Measurements from ENCODE around the gene TMEM203. TPM values are rescaled to one million over a fixed set of nuclear protein-coding genes. Genes with fewer than 3 reads are reported as not detected.
A peak's percentile ranks its signal among the peaks of the same experiment; 100 is the strongest.

The TMEM203 gene
- polyA plus RNA-seq, 1 experiment: 43.8 TPM

- CTCF ChIA-PET: interaction anchor here (1.2 kb wide), 1 partner anchor 25 kb away, joined by 3 read pairs; no protein-coding TSS in a partner anchor
- POLR2A ChIA-PET: no interaction called here
- DNase-seq (ENCODE audit: low read depth): no peak
- TF ChIP-seq CTCF (IDR thresholded peaks at IDR 0.05; ENCODE audit: insufficient read depth, low read depth, low read length): no peak
- peaks cover 24% of the 10 kb centered on the region for H3K36me3 ChIP-seq (ENCODE audit: control insufficient read depth, insufficient read depth, low read length)
- no peak overlapping the region for H3K4me3 ChIP-seq (ENCODE audit: low read depth, low read length)
- H3K27me3 ChIP-seq (ENCODE audit: control insufficient read depth, insufficient read depth, low read length): no peaks in the 10 kb centered on the region
These were observed 27.1 kb downstream of the TMEM203 start for GRCh38 chr9:137178201-137178938.

GRCh38 chr9:137176302-137177182, 28.9 kb downstream of the TMEM203 start:
- H3K27me3 ChIP-seq (ENCODE audit: control insufficient read depth, insufficient read depth, low read length): no peaks in the 10 kb centered on the region
- no peak overlapping the region for H3K4me3 ChIP-seq (ENCODE audit: low read depth, low read length)
- TF ChIP-seq CTCF (IDR thresholded peaks at IDR 0.05; ENCODE audit: insufficient read depth, low read depth, low read length): peak; percentile 66
- H3K36me3 ChIP-seq (ENCODE audit: control insufficient read depth, insufficient read depth, low read length): peaks cover 14% of the 10 kb centered on the region
- CTCF ChIA-PET: interaction anchor here (0.9 to 2.2 kb wide), 10 partner anchors 8 to 60 kb away, joined by 3 to 11 read pairs (median 4); partner anchors contain the start of genes RNF224 and SSNA1
- no peak for DNase-seq (ENCODE audit: low read depth)
- POLR2A ChIA-PET: interaction anchor here (0.5 kb wide), 1 partner anchor 10 kb away, joined by 4 read pairs; no protein-coding TSS in a partner anchor

GRCh38 chr9:137175345-137175961, 30.0 kb downstream of the TMEM203 start:
- TF ChIP-seq CTCF (IDR thresholded peaks at IDR 0.05; ENCODE audit: insufficient read depth, low read depth, low read length): no peak; the same call in 1 of the 2 replicates
- H3K36me3 ChIP-seq (ENCODE audit: control insufficient read depth, insufficient read depth, low read length): peaks cover 10% of the 10 kb centered on the region
- H3K4me3 ChIP-seq (ENCODE audit: low read depth, low read length): no peak overlapping the region
- ChIA-PET POLR2A (no interaction called here), CTCF (interaction anchor here (0.9 to 2.2 kb wide), 6 partner anchors 12 to 61 kb away, joined by 3 to 11 read pairs (median 6); partner anchors contain the start of genes RNF224 and SSNA1)
- DNase-seq (ENCODE audit: low read depth): no peak
- peaks cover 2% of the 10 kb centered on the region; the same call in 1 of the 2 replicates for H3K27me3 ChIP-seq (ENCODE audit: control insufficient read depth, insufficient read depth, low read length)

- ChIA-PET POLR2A (no interaction called here), CTCF (interaction anchor here (0.9 to 1.0 kb wide), 2 partner anchors 24 to 48 kb away, joined by 3 read pairs; no protein-coding TSS in a partner anchor)
- Histone ChIP-seq H3K4me3 (ENCODE audit: low read depth, low read length) (no peak overlapping the region), H3K36me3 (ENCODE audit: control insufficient read depth, insufficient read depth, low read length) (peaks cover 7% of the 10 kb centered on the region), H3K27me3 (ENCODE audit: control insufficient read depth, insufficient read depth, low read length) (peaks cover 7% of the 10 kb centered on the region; the same call in 1 of the 2 replicates)
- no peak for TF ChIP-seq CTCF (IDR thresholded peaks at IDR 0.05; ENCODE audit: insufficient read depth, low read depth, low read length)
- DNase-seq (ENCODE audit: low read depth): no peak
These were observed 30.6 kb downstream of the TMEM203 start for GRCh38 chr9:137174722-137175293.

Measured in BJ (cell line).